Nephron progenitor cell (in vitro differentiated cells): ENCODE measurements around the gene MYL6.
"Not testable (repeated sequence)": the region's sequence is repeated elsewhere in the genome, so short reads cannot be mapped to it uniquely, and the experiment has no call there.

Experiments
- DNase-seq: peaks from one replicate; pipeline ENCODE4 v3.0.0; 2021
- H3K27ac Mint-ChIP-seq: 2 replicates; pipeline ENCODE4 v1.8.0; 2021; ENCODE audit warnings: mild to moderate bottlenecking, moderate library complexity, mixed read lengths
- H3K27me3 Mint-ChIP-seq: 2 replicates; pipeline ENCODE4 v1.8.0; 2021; ENCODE audit warnings: mild to moderate bottlenecking, low read depth, mixed read lengths; ENCODE audit not compliant: poor library complexity
- H3K36me3 Mint-ChIP-seq: 2 replicates; pipeline ENCODE4 v1.8.0; 2021; ENCODE audit warnings: low read depth, mixed read lengths
- H3K4me1 Mint-ChIP-seq: 2 replicates; pipeline ENCODE4 v1.8.0; 2021; ENCODE audit warnings: mixed read lengths
- H3K4me3 Mint-ChIP-seq: 2 replicates; pipeline ENCODE4 v1.8.0; 2021; ENCODE audit warnings: mild to moderate bottlenecking, moderate library complexity, mixed read lengths
- H3K9me3 Mint-ChIP-seq: 2 replicates; pipeline ENCODE4 v1.8.0; 2021; ENCODE audit warnings: mild to moderate bottlenecking, moderate library complexity, mixed read lengths
- TF ChIP-seq, protein P1 (sequence below): fragments of 200-600 bp; sonication (generic); IDR thresholded peaks from 2 replicates; pipeline ENCODE4 v1.5.0; 2021; ENCODE audit warnings: antibody characterized with exemption

Gene MYL6

DNA sequence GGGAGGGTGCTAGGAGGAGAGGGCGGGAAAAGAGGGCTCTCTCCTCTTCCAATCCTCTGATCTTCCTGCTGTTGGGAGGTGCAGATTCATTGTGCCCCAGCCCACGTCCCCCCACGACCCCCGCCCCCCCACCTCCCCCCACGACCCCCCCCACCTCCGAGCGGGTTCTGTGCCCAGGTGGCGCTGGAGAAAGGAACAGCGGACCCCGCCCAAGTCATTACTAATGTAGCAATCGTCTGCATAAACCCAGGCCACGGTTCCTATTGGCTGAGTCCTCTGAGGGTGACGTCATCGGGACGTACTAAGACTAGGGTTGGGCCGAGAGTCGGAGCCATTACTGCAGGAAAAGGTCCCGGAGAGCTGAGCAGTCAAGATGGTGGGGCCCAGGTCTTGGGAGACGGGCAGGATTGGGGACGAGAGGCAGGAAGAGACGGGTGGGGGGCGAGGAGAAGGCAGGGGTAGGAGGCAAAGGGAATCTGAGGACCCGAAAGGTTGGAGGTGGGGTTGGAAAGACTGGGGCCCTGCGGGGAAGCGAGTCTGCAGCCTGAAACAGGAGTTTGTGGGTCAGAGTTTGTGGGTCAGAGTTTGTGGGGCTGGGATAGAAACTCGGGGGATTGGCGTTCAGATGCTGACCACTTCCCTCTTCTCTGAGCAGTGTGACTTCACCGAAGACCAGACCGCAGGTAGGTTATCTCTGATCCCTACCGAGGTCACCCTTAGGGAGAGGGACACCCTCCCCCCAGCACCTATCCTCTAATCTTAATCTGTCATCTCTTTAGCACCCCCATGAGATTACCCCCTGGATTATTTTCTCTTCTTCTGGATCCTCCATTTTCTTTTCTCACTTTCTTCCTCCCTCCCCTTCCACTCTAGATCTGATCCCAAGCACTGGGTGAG lies at the start of gene MYL6:
MYL6 (plus strand) TSS at position 331 of the 897 bp plus-strand sequence; CDS start at position 374, 43 bp downstream.
- Mint-ChIP-seq H3K27ac (peak within 1 kb of the TSS; percentile 98), H3K36me3 (peaks cover 51% of the 10 kb centered on the region), H3K4me3 (peak within 1 kb of the TSS; percentile 92), H3K4me1 (peaks cover 75% of the 10 kb centered on the region), H3K9me3 (no peaks in the 10 kb centered on the region), H3K27me3 (peaks cover 3% of the 10 kb centered on the region)
- DNase-seq, result peak; percentile 87
- TF ChIP-seq, protein P1, sequence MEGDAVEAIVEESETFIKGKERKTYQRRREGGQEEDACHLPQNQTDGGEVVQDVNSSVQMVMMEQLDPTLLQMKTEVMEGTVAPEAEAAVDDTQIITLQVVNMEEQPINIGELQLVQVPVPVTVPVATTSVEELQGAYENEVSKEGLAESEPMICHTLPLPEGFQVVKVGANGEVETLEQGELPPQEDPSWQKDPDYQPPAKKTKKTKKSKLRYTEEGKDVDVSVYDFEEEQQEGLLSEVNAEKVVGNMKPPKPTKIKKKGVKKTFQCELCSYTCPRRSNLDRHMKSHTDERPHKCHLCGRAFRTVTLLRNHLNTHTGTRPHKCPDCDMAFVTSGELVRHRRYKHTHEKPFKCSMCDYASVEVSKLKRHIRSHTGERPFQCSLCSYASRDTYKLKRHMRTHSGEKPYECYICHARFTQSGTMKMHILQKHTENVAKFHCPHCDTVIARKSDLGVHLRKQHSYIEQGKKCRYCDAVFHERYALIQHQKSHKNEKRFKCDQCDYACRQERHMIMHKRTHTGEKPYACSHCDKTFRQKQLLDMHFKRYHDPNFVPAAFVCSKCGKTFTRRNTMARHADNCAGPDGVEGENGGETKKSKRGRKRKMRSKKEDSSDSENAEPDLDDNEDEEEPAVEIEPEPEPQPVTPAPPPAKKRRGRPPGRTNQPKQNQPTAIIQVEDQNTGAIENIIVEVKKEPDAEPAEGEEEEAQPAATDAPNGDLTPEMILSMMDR, result no peak

DNA sequence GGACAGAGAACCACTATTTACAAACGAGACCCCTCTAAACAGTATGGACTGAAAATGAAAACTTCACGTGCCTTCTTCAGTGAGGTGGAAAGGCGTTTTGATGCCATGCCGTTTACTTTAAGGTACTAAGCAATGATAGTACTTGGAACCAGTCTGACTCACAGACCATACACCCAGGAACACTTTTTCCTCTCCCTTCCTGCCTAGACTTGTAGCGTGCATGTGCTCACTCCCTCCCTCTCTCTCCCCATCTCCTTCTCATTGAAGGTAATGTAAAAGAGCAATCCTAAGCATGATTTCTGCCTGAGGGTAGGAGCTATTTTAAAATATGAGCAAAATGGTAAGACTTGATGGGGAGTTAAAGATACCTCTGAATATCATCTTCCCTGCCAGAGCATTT lies 47.6 kb upstream of the MYL6 start:
- peak overlapping the region; percentile 77 for H3K27ac Mint-ChIP-seq
- peaks cover 78% of the 10 kb centered on the region for H3K36me3 Mint-ChIP-seq
- no peaks in the 10 kb centered on the region for H3K9me3 Mint-ChIP-seq
- DNase-seq, result no peak
- H3K4me3 Mint-ChIP-seq, result no peak overlapping the region
- peaks cover 2% of the 10 kb centered on the region for H3K27me3 Mint-ChIP-seq
- peaks cover 18% of the 10 kb centered on the region for H3K4me1 Mint-ChIP-seq
- TF ChIP-seq, protein P1, result no peak

DNA sequence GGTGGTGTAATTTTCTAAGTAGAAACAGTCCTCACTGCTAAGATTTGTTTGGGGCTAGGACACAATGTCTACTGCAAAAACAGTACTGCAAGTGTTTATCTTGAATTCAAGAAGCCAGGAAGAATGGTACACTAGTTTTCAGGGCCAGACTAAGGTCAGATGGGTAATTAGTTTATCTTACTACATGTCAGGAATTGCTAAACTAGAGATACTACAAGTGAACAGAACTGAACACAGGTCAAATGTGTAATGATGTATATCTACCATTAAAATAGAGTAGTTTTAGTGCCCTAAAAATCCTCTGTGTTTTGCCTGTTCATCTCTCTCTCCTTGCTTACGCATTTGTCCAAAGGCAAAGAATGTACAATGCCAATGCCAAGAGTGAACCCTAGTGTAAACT lies 44.1 kb upstream of the MYL6 start:
- Mint-ChIP-seq H3K27me3 (peaks cover 10% of the 10 kb centered on the region), H3K4me1 (peaks cover 16% of the 10 kb centered on the region), H3K36me3 (peaks cover 63% of the 10 kb centered on the region), H3K4me3 (no peak overlapping the region), H3K9me3 (no peaks in the 10 kb centered on the region), H3K27ac (peak overlapping the region; percentile 4)
- TF ChIP-seq, protein P1, result no peak
- DNase-seq, result no peak

DNA sequence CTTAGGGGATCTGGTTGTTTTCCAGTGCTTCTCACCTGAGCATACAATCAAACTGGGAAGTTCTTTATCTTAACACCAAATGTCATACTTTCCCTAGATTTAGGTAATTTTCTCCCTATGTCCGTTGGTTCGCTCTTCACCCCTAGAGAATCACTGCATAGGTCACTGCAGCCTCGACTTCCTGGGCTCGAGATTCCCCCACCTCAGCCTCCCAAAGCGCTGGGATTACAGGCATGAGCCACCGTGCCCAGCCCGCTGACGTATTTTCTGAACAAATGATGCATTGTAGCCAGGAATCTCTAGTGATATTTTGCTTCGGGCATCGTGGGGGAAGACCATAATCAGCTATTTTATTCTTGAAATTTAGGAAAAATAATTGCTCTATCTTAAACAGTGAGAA lies 42.8 kb upstream of the MYL6 start:
- no peak overlapping the region for H3K27ac Mint-ChIP-seq
- TF ChIP-seq, protein P1, result no peak
- peaks cover 28% of the 10 kb centered on the region for H3K4me1 Mint-ChIP-seq
- no peaks in the 10 kb centered on the region for H3K9me3 Mint-ChIP-seq
- H3K36me3 Mint-ChIP-seq, result peaks cover 54% of the 10 kb centered on the region
- peaks cover 10% of the 10 kb centered on the region for H3K27me3 Mint-ChIP-seq
- no peak for DNase-seq
- peak overlapping the region; percentile 98 for H3K4me3 Mint-ChIP-seq

DNA sequence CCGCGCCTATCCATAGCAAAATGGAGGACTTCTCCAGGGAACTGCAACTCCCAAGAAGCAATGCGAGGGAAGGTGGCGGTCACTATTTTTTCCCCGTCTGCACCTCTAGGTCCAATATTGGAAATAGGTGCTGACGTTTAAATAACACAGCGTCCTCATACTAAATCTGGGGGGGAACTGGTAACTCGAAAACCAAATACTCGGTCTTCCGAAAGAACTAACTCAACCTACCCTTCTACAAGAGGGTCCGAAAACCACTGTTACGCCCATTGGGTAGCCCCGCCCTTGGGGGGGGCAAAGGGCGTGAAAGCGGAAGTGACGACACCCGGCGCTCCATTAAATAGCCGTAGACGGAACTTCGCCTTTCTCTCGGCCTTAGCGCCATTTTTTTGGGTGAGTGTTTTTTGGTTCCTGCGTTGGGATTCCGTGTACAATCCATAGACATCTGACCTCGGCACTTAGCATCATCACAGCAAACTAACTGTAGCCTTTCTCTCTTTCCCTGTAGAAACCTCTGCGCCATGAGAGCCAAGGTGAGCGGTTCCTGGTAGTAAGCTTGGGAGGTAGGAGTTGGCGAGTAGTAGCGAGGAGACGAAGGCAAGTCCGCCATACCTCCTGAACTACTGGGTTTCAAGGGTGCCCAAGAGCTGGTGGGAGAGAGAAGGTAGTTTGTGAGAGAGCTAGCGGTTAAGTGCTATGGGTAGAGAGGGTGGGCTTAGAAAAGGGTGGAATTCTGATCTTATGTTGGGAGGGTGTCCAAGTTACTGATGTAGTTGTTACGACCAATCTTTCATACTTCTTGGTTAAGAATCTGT lies 41.7 kb upstream of the MYL6 start, which contains the start of gene RPL41:
RPL41 (plus strand) TSS at position 367 of the 815 bp plus-strand sequence.
- Mint-ChIP-seq H3K36me3 (peaks cover 53% of the 10 kb centered on the region), H3K4me3 (peak within 1 kb of the TSS; percentile 98), H3K9me3 (no peaks in the 10 kb centered on the region), H3K27me3 (peaks cover 7% of the 10 kb centered on the region), H3K4me1 (peaks cover 40% of the 10 kb centered on the region), H3K27ac (peak within 1 kb of the TSS; percentile 100)
- peak; percentile 94 for DNase-seq
- TF ChIP-seq, protein P1, result no peak

DNA sequence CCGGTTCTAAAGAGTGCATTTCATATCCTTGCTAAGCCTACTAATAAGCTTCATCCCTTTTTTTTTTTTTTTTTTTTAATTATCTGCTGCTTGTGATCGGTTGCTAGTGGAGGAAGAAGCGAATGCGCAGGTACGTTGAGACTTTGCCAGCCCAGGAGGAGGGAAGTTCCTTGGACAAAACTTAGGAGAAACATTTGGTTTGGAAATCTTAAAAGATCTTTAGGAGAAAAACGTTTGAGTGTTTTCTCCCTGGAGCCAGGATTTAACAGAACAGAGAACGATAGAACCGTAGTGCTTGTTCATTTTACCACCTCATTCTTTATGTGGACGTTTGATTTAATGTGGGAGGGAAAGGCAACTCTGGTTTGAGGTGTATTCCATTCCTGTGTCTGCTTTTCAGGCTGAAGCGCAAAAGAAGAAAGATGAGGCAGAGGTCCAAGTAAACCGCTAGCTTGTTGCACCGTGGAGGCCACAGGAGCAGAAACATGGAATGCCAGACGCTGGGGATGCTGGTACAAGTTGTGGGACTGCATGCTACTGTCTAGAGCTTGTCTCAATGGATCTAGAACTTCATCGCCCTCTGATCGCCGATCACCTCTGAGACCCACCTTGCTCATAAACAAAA lies 41.0 kb upstream of the MYL6 start:
- H3K4me3 Mint-ChIP-seq, result peak overlapping the region; percentile 98
- H3K27me3 Mint-ChIP-seq, DNase-seq, H3K9me3 Mint-ChIP-seq: not testable (repeated sequence)
- H3K36me3 Mint-ChIP-seq, result peaks cover 49% of the 10 kb centered on the region
- peaks cover 47% of the 10 kb centered on the region for H3K4me1 Mint-ChIP-seq
- H3K27ac Mint-ChIP-seq, result peak overlapping the region; percentile 100
